Testis (tissue), 3 donors: ENCODE measurements around the gene TBCD. TPM values are rescaled to one million over a fixed set of nuclear protein-coding genes. Genes with fewer than 3 reads are reported as not detected.

Experiments used
- DNase-seq: peaks from one replicate; pipeline ENCODE4 v3.0.0-alpha.2; 2019
- H3K27ac ChIP-seq, 2 donors: fragments of 200-600 bp; sonication (generic); one replicate each; pipeline ENCODE4 v1.5.1; 2019
- H3K27me3 ChIP-seq: fragments of 200-600 bp; sonication (generic); one replicate; pipeline ENCODE4 v1.5.1; 2019
- H3K36me3 ChIP-seq: fragments of 200-600 bp; sonication (generic); one replicate; pipeline ENCODE4 v1.5.1; 2017; ENCODE audit warnings: low read depth; ENCODE audit errors: missing control alignments
- H3K4me1 ChIP-seq: fragments of 200-600 bp; sonication (generic); one replicate; pipeline ENCODE4 v1.5.1; 2019
- H3K4me3 ChIP-seq, 2 donors: fragments of 200-600 bp; sonication (generic); one replicate each; pipeline ENCODE4 v1.5.1; 2017 to 2019
- H3K9me3 ChIP-seq: fragments of 200-600 bp; sonication (generic); one replicate; pipeline ENCODE4 v1.5.1; 2017
- POLR2A ChIP-seq: fragments of 450-650 bp; IDR thresholded peaks from one replicate; pipeline ENCODE4 v1.6.1; 2017; ENCODE audit warnings: antibody characterized with exemption, mild to moderate bottlenecking, moderate library complexity
- WGBS, 2 donors: methylation state at CpG; one replicate each; pipeline ENCODE4 v1.1.5; 2018; 5-methylcytosine and 5-hydroxymethylcytosine counted together
- intact Hi-C: fragments of 100-400 bp; cut with DNase I; formaldehyde crosslinking; loops from one replicate; pipeline ENCODE4 v1.15.1; 2023; ENCODE audit warnings: low total_unique reads
- polyA plus RNA-seq: library from polyadenylated mRNA; stranded (reverse); fragments of 350-450 nt; fragmentation: Illumina TruSeq; extraction: RNeasy Lipid Tissue Mini Kit (QIAGEN cat#74804); gene quantifications from one replicate; pipeline ENCODE4 v1.2.3, GENCODE V29; 2014; ENCODE audit warnings: low read depth, low replicate concordance; ENCODE audit not compliant: insufficient read depth
- total RNA-seq, 2 donors: library from RNA; depleted of rRNA; stranded (reverse); fragments of >200 nt; gene quantifications; one replicate each; pipeline ENCODE4 v1.2.3, GENCODE V29; 2016
- TF ChIP-seq, protein P1 (sequence below), 3 experiments: fragments of 450-650 bp in 2 of 3; fragments of 200-600 bp in 1 of 3; sonication (generic) in 1 of 3; IDR thresholded peaks; one replicate each; pipeline ENCODE4 v1.5.1; 2016 to 2019; ENCODE audit warnings: antibody characterized with exemption in 3 of 3, mild to moderate bottlenecking in 2 of 3, moderate library complexity in 1 of 3

Gene TBCD
- total and polyA plus RNA-seq, 3 donors from 2014 or later: 81.2 to 128 (median 115) TPM

DNA sequence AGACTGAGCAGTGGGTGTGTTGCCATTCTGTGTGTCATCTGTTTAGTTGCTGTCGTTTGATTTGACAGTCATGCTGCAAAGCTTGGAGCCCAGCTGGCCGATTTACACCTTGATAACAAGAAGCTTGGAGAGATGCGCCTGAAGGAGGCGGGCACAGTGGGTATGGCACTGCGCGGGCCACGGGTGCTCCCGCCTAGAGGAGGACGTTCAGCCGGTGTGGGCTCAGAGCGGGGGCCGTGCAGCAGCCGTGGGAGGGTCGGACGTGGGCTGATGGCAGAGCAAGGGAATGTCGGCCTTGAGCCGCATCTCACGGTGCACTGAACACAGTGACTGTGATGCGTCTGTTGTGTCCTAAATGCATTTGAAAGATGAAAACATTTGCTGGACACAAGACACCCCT, 31.7 kb upstream of the TBCD start:
- TF ChIP-seq, protein P1, sequence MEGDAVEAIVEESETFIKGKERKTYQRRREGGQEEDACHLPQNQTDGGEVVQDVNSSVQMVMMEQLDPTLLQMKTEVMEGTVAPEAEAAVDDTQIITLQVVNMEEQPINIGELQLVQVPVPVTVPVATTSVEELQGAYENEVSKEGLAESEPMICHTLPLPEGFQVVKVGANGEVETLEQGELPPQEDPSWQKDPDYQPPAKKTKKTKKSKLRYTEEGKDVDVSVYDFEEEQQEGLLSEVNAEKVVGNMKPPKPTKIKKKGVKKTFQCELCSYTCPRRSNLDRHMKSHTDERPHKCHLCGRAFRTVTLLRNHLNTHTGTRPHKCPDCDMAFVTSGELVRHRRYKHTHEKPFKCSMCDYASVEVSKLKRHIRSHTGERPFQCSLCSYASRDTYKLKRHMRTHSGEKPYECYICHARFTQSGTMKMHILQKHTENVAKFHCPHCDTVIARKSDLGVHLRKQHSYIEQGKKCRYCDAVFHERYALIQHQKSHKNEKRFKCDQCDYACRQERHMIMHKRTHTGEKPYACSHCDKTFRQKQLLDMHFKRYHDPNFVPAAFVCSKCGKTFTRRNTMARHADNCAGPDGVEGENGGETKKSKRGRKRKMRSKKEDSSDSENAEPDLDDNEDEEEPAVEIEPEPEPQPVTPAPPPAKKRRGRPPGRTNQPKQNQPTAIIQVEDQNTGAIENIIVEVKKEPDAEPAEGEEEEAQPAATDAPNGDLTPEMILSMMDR (IDR thresholded peaks at IDR 0.05): no peak
- TF ChIP-seq POLR2A: no peak
- peak; percentile 38 for DNase-seq
- no peaks in the 10 kb centered on the region for H3K36me3 ChIP-seq
- H3K4me1 ChIP-seq: peaks cover 8% of the 10 kb centered on the region
- H3K27ac ChIP-seq: no peak overlapping the region
- 51 to 89% methylated on average over 19 of the region's 19 CpGs for WGBS, 2 donors
- H3K4me3 ChIP-seq: no peak overlapping the region
- H3K27me3 ChIP-seq: no peaks in the 10 kb centered on the region
- H3K9me3 ChIP-seq: no peaks in the 10 kb centered on the region
- intact Hi-C loops: no loop called here

- Histone ChIP-seq H3K4me1 (peaks cover 5% of the 10 kb centered on the region), H3K27me3 (no peaks in the 10 kb centered on the region), H3K4me3 (no peak overlapping the region), H3K9me3 (no peaks in the 10 kb centered on the region), H3K36me3 (no peaks in the 10 kb centered on the region), H3K27ac (no peak overlapping the region)
- no peak for DNase-seq
- intact Hi-C loops: no loop called here
- 88 to 89% methylated on average over 19 of the region's 19 CpGs for WGBS, 2 donors
- TF ChIP-seq POLR2A: no peak
- TF ChIP-seq, protein P1 (IDR thresholded peaks at IDR 0.05): no peak
These were observed 29.4 kb upstream of the TBCD start for GRCh38 chr17:82722341-82723013.

GRCh38 chr17:82723169-82723807, 28.6 kb upstream of the TBCD start:
- H3K27ac ChIP-seq: no peak overlapping the region
- H3K9me3 ChIP-seq: no peaks in the 10 kb centered on the region
- intact Hi-C loops: no loop called here
- DNase-seq: no peak
- TF ChIP-seq, protein P1 (IDR thresholded peaks at IDR 0.05): no peak
- TF ChIP-seq POLR2A: no peak
- H3K4me3 ChIP-seq: no peak overlapping the region
- 86 to 91% methylated on average over 21 to 26 of the region's 26 CpGs for WGBS, 2 donors
- H3K27me3 ChIP-seq: no peaks in the 10 kb centered on the region
- H3K4me1 ChIP-seq: no peaks in the 10 kb centered on the region
- no peaks in the 10 kb centered on the region for H3K36me3 ChIP-seq

GRCh38 chr17:82726427-82726826, 25.4 kb upstream of the TBCD start:
- intact Hi-C loops: no loop called here
- Histone ChIP-seq H3K36me3 (no peaks in the 10 kb centered on the region), H3K4me1 (no peaks in the 10 kb centered on the region), H3K4me3 (no peak overlapping the region), H3K27ac (no peak overlapping the region), H3K27me3 (no peaks in the 10 kb centered on the region), H3K9me3 (no peaks in the 10 kb centered on the region)
- TF ChIP-seq, protein P1 (IDR thresholded peaks at IDR 0.05): no peak
- TF ChIP-seq POLR2A: no peak
- no peak for DNase-seq
- WGBS, 2 donors: 94 to 96% methylated on average over 5 to 10 of the region's 10 CpGs
